Measurements from ENCODE around the gene PCDHB8. TPM values are rescaled to one million over a fixed set of nuclear protein-coding genes. Genes with fewer than 3 reads are reported as not detected.

PCDHB8 gene
- total RNA-seq, result 0.29 and 1.3 TPM in 2 replicates

GRCh38 chr5:141177577-141178191 is at the start of gene PCDHB8:
Gene PCDHB8 (plus strand): TSS chr5:141177790. CDS start chr5:141178035, 245 bp downstream.

GRCh38 chr5:141135030-141135717 is 42.4 kb upstream of the PCDHB8 start, which contains the start of gene PCDHB5:
Gene PCDHB5 (plus strand): TSS chr5:141135206. CDS start chr5:141135435, 229 bp downstream.

GRCh38 chr5:141149812-141150211 is 27.8 kb upstream of the PCDHB8 start, which contains the start of gene PCDHB6:
Gene PCDHB6 (plus strand): TSS chr5:141150057. CDS start chr5:141150258, 201 bp downstream.

GRCh38 chr5:141172381-141173204 is 5.0 kb upstream of the PCDHB8 start, which contains the start of gene PCDHB7:
Gene PCDHB7 (plus strand): TSS chr5:141172644. CDS start chr5:141172836, 192 bp downstream.

GRCh38 chr5:141182248-141182647 is 4.7 kb downstream of the PCDHB8 start, which contains the start of gene PCDHB16:
Gene PCDHB16 (plus strand): TSS chr5:141182387. CDS start chr5:141182560, 173 bp downstream.

GRCh38 chr5:141186897-141187512 is 9.4 kb downstream of the PCDHB8 start, which contains the start of gene PCDHB9:
Gene PCDHB9 (plus strand): TSS chr5:141187161. CDS start chr5:141187319, 158 bp downstream.

GRCh38 chr5:141192110-141192725 is 14.6 kb downstream of the PCDHB8 start, which contains the start of gene PCDHB10:
Gene PCDHB10 (plus strand): TSS chr5:141192353. CDS start chr5:141192553, 200 bp downstream.

GRCh38 chr5:141199359-141200235 is 22.0 kb downstream of the PCDHB8 start, which contains the start of gene PCDHB11:
Gene PCDHB11 (plus strand): TSS chr5:141199627. CDS start chr5:141199775, 148 bp downstream.

GRCh38 chr5:141208478-141208877 is 30.9 kb downstream of the PCDHB8 start, which contains the start of gene PCDHB12:
Gene PCDHB12 (plus strand): TSS chr5:141208719. CDS start chr5:141208908, 189 bp downstream.

GRCh38 chr5:141213656-141214339 is 36.2 kb downstream of the PCDHB8 start, which contains the start of gene PCDHB13:
Gene PCDHB13 (plus strand): TSS chr5:141213919. CDS start chr5:141214124, 205 bp downstream.

GRCh38 chr5:141223112-141223783 is 45.7 kb downstream of the PCDHB8 start, which contains the start of gene PCDHB14:
Gene PCDHB14 (plus strand): TSS chr5:141223343. CDS start chr5:141223506, 163 bp downstream.

Other genes with a start within 250 kb of the PCDHB8 start
- gene PCDHAC2, start 211.3 kb upstream of the PCDHB8 start, total RNA-seq, result 0.33 and 1.9 TPM in 2 replicates
- gene PCDHB1, start 126.4 kb upstream of the PCDHB8 start, total RNA-seq, result not detected in 2 replicates
- 1.6 and 2.0 TPM in 2 replicates for gene PCDHB2, start 83.2 kb upstream of the PCDHB8 start, total RNA-seq
- 0.57 and 0.65 TPM in 2 replicates for gene PCDHB3, start 77.3 kb upstream of the PCDHB8 start, total RNA-seq
- gene PCDHB4, start 56.0 kb upstream of the PCDHB8 start, total RNA-seq, result 0.19 and 0.33 TPM in 2 replicates
- 0.98 and 1.3 TPM in 2 replicates for gene PCDHB5, start 42.6 kb upstream of the PCDHB8 start, total RNA-seq
- gene PCDHB6, start 27.7 kb upstream of the PCDHB8 start, total RNA-seq, result under 0.01 and 0.19 TPM in 2 replicates
- gene PCDHB7, start 5.1 kb upstream of the PCDHB8 start, total RNA-seq, result 0.57 and 0.98 TPM in 2 replicates
- gene PCDHB16, start 4.6 kb downstream of the PCDHB8 start, total RNA-seq, result 0.65 and 0.86 TPM in 2 replicates
- 0.38 and 0.65 TPM in 2 replicates for gene PCDHB9, start 9.4 kb downstream of the PCDHB8 start, total RNA-seq
- 1.1 and 1.3 TPM in 2 replicates for gene PCDHB10, start 14.6 kb downstream of the PCDHB8 start, total RNA-seq
- gene PCDHB11, start 21.8 kb downstream of the PCDHB8 start, total RNA-seq, result 0.57 and 0.65 TPM in 2 replicates
- gene PCDHB12, start 30.9 kb downstream of the PCDHB8 start, total RNA-seq, result 0.76 and 0.98 TPM in 2 replicates
- gene PCDHB13, start 36.1 kb downstream of the PCDHB8 start, total RNA-seq, result 1.3 and 2.6 TPM in 2 replicates
- gene PCDHB14, start 45.6 kb downstream of the PCDHB8 start, total RNA-seq, result 0.98 and 1.2 TPM in 2 replicates
- 0.98 and 1.1 TPM in 2 replicates for gene PCDHB15, start 67.6 kb downstream of the PCDHB8 start, total RNA-seq
- 0.48 TPM in 1 of 2 replicates, not detected in the other for gene SLC25A2, start 126.3 kb downstream of the PCDHB8 start, total RNA-seq
- 46.4 and 51.5 TPM in 2 replicates for gene TAF7, start 143.0 kb downstream of the PCDHB8 start, total RNA-seq
- 0.65 and 0.67 TPM in 2 replicates for gene PCDHGA1, start 152.7 kb downstream of the PCDHB8 start, total RNA-seq
- 1.6 and 2.9 TPM in 2 replicates for gene PCDHGA2, start 161.0 kb downstream of the PCDHB8 start, total RNA-seq
- gene PCDHGA3, start 166.0 kb downstream of the PCDHB8 start, total RNA-seq, result 0.86 and 1.3 TPM in 2 replicates
- 0.96 and 2.3 TPM in 2 replicates for gene PCDHGB1, start 172.3 kb downstream of the PCDHB8 start, total RNA-seq
- 6.3 and 9.1 TPM in 2 replicates for gene PCDHGA4, start 177.2 kb downstream of the PCDHB8 start, total RNA-seq
- gene PCDHGB2, start 182.2 kb downstream of the PCDHB8 start, total RNA-seq, result 3.2 and 4.6 TPM in 2 replicates
- 1.5 and 1.6 TPM in 2 replicates for gene PCDHGA5, start 186.4 kb downstream of the PCDHB8 start, total RNA-seq
- 6.5 and 8.8 TPM in 2 replicates for gene PCDHGB3, start 192.5 kb downstream of the PCDHB8 start, total RNA-seq
- 6.0 and 7.2 TPM in 2 replicates for gene PCDHGA6, start 196.1 kb downstream of the PCDHB8 start, total RNA-seq
- 3.0 and 4.6 TPM in 2 replicates for gene PCDHGA7, start 205.0 kb downstream of the PCDHB8 start, total RNA-seq
- 15.0 and 15.2 TPM in 2 replicates for gene PCDHGB4, start 209.9 kb downstream of the PCDHB8 start, total RNA-seq
- 2.0 and 2.9 TPM in 2 replicates for gene PCDHGA8, start 214.8 kb downstream of the PCDHB8 start, total RNA-seq
- 22.4 and 26.1 TPM in 2 replicates for gene PCDHGB5, start 220.2 kb downstream of the PCDHB8 start, total RNA-seq
- 5.6 and 6.1 TPM in 2 replicates for gene PCDHGA9, start 225.0 kb downstream of the PCDHB8 start, total RNA-seq
- gene PCDHGB6, start 230.2 kb downstream of the PCDHB8 start, total RNA-seq, result 4.3 and 6.2 TPM in 2 replicates
- gene PCDHGA10, start 235.2 kb downstream of the PCDHB8 start, total RNA-seq, result 8.8 and 9.6 TPM in 2 replicates
- gene PCDHGB7, start 239.9 kb downstream of the PCDHB8 start, total RNA-seq, result 10.9 and 15.7 TPM in 2 replicates
- 11.4 and 12.4 TPM in 2 replicates for gene PCDHGA11, start 243.3 kb downstream of the PCDHB8 start, total RNA-seq